ENCODE measurements around the gene ING1.
"Not testable (repeated sequence)": the region's sequence is repeated elsewhere in the genome, so short reads cannot be mapped to it uniquely, and the experiment has no call there.

The ING1 gene

GRCh38 chr13:110719036-110719710, 5.7 kb downstream of the ING1 start:
- no peak for DNase-seq

GRCh38 chr13:110722971-110723370, 9.5 kb downstream of the ING1 start:
- DNase-seq, result no peak

DNA sequence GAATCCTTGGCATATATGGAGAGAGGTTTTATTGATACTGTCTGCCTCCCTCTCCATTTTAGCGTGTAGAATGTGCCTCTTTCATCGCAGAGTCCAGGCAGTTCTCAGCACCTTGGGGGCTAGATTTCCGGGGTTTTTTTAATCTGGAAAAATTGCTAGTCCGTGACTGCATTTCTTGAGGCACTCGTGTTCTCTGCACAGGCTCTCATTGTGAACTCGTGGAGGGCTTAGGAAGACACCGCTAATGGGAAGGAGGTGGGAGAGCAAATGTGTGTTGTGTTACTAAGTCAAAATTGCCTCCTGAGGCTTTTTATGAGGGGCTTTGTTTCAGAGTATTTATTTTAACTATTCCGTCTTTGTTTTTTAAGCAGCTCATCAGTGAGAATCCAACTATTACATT, 10.1 kb downstream of the ING1 start:
- DNase-seq, result no peak

- not testable (repeated sequence) for DNase-seq
Observed at GRCh38 chr13:110726153-110726552, 12.7 kb downstream of the ING1 start.

- DNase-seq, result no peak
Observed at GRCh38 chr13:110726726-110727125, 13.2 kb downstream of the ING1 start.

DNA sequence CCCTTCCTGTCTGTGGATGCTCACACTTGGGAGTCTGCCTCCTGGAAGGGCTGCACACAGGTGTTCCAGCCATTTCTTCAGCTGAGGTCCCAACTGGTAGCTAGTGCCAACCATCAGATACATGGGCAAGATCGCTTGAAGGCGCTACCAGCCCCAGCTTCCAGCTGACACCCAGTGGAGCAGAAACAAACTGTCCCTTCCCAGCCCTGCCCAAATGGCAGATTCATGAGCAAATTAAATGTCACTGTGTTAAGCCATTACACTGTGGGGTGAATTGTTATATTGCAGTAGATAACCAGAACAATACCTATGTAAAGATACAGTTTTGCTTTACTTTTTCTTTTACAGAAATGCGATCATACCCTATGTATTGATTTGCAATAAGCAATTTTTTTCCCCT, 17.6 kb downstream of the ING1 start:
- no peak for DNase-seq

DNA sequence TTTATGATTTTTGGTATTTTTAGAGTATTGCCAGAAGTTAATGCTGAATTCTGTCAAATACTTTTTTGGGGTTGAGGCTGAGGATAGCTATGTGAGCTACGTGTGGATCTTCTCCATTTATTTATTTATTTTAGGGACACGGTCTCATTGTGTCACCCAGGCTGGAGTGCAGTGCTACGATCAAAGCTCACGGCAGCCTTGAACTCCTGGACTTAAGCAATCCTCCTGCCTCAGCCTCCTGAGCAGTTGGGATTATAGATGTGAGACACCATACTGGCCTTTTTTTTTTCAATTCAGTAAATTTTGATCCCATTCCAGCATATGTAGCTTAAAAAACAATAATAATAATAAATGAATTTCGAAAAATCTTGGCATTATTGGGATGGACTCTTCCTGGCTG, 21.1 kb downstream of the ING1 start:
- DNase-seq, result no peak

DNA sequence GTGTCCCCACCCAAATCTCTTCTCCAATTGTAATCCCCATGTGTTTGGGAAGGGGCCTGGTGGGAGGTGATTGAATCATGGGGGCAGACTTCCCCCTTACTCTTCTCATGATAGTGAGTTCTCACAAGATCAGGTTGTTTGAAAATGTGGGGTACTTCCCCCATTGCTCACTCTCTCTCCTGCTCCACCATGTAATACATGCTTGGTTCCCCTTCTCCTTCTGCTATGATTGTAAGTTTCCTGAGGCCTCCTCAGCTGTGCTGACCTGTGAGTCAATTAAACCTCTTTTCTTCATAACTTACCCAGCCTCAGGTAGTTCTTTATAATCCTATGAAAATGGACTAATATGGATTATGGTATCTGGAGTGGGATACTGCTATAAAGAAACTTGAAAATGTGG, 24.1 kb downstream of the ING1 start:
- DNase-seq, result no peak

- DNase-seq, result no peak
Observed at GRCh38 chr13:110743687-110744086, 30.2 kb downstream of the ING1 start.

GRCh38 chr13:110746438-110746837, 32.9 kb downstream of the ING1 start:
- no peak for DNase-seq

DNA sequence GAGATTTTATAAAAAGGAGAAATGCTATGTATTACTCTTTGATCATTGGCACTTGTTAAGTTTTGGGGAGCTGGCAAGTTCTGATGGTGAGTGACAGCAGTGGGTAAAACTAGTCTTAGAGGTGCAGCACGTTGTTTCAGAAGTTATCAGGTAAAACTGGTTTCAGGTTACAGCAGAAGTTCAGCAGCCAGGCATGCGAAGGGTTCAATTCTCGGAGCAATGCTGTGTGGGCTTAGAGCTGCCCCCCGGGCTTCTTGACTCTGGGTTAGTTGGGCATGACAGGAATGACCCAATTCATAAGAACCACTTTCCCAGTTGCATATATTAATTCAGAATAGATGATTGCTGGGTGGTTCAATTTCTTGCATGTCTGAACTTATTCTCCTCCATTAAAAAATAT, 34.8 kb downstream of the ING1 start:
- DNase-seq, result no peak

- no peak for DNase-seq
Observed at GRCh38 chr13:110756219-110756631, 42.7 kb downstream of the ING1 start.

DNA sequence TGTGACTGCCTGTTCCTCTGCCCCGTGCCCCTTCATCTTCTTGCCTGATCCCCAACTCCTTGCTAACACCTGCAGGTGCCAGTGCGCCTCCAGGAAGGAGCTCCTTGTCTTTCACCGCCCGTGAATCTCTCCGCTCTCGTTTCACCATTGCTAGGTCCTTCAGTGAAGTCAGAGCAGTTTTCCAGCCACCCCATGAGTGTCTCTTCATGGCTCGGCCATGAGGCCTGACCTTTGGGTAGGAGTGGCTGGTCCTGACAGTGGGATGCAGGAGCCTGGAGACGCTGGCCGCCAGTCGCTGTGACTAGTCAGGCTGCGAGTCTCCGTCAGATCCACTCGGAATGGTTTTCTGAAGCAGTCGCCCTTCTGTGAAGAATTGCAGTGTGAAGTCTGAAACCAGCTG, 43.8 kb downstream of the ING1 start:
- DNase-seq, result no peak

GRCh38 chr13:110758195-110758805, 44.8 kb downstream of the ING1 start:
- DNase-seq, result no peak

GRCh38 chr13:110759710-110760109, 46.2 kb downstream of the ING1 start:
- no peak for DNase-seq

DNA sequence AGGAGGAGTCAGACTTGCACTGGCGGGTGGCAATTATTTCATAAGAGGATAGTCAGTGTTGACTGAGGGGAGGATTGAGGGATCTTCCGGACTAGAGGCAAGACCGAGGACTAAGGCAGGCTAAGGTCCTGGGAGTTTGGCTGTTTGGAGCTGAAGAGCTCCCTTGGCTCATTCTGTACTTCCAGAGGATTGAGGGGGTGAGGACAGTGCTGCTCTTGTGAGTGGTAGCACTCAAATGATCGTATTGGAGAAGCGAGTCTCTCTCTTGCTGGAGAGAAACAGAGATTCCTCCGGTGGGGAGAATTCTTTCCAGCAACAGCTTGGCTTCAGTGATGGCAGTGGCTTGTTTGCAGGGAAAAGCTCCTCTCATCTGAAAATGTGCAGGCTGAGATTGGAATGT, 47.1 kb downstream of the ING1 start:
- no peak for DNase-seq

GRCh38 chr13:110766671-110767430, 53.4 kb downstream of the ING1 start:
- no peak for DNase-seq

- DNase-seq, result no peak
Observed at GRCh38 chr13:110767476-110767875, 54.0 kb downstream of the ING1 start.

DNA sequence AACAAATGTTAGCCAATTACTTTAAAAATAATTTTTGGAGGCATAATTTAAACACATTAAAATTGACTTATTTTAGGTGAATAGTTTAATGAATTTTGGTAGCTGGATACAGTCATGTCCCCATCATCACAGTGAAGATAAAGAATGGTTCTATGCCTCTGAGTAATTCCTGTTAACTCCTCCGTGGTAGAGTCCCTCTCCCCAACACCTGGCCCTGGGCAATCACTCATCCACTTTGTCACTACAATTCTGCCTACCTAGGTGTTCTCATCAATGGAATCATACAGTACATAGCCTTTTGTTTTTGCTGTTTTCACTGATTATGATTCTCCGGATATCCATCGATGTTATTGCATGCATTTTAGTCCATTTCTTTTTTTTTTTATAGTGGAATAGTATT, 55.6 kb downstream of the ING1 start:
- DNase-seq, result no peak

DNA sequence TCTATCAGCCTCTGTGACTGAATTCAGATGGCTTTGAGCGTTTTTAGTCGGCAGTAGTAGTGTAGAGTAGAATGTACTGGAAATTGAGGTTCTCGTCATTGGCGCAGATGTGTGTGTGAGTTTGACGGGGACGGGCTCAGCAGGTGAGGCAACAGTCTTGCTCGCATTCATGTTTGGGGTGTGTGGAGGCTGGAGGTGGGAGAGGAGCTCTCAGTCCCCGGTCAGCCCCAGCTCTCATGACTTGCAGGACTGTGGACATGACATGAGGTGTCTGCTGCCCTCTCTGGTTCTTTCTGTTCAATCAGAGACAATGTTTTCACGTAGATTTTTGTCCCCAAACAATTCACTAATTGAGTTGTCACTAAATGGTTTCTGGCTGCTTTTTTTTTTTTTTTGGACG, 57.2 kb downstream of the ING1 start:
- no peak for DNase-seq

DNA sequence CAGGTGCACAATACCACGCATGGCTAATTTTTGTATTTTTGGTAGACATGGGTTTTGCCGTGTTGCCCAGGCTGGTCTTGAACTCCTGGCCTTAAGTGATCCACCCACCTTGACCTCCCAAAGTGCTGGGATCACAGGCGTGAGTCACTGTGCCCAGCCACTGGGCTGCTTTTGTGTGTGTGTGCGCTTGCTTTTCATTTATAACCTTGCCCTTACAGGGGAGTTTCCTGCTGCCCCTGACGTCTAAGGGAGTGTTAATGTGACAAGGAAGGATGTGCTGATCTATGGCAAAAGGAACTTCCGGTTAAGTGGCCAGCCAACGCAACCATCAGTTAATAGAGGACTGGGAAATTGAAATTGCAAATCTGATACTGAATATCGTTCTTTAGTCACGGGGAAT, 57.7 kb downstream of the ING1 start:
- DNase-seq, result no peak

- no peak for DNase-seq
Observed at GRCh38 chr13:110772091-110772984, 58.8 kb downstream of the ING1 start.
